UCSD-AML1 (cell line): Measurements from ENCODE around the gene GLCE.
A peak's percentile ranks its signal among the peaks of the same experiment; 100 is the strongest.

Source experiments
- DNase-seq: peaks from one replicate; lab custom pipeline; 2025; ENCODE audit not compliant: unreplicated experiment; lab: John Stamatoyannopoulos, UW

GLCE gene

GRCh38 chr15:69160141-69160993 is at the start of gene GLCE:
Gene GLCE, plus strand, starts transcription at chr15:69160635. Its CDS starts 95,172 bp downstream, at chr15:69255807.
- peak; percentile 96 for DNase-seq

- no peak for DNase-seq
Observed at GRCh38 chr15:69114331-69114928, 46.0 kb upstream of the GLCE start.

- no peak for DNase-seq
Observed at GRCh38 chr15:69115031-69115430, 45.4 kb upstream of the GLCE start.

- no peak for DNase-seq
Observed at GRCh38 chr15:69116391-69116790, 44.0 kb upstream of the GLCE start.

GRCh38 chr15:69117431-69117871 is 43.0 kb upstream of the GLCE start:
- no peak for DNase-seq

- DNase-seq, result no peak
Observed at GRCh38 chr15:69118089-69118488, 42.3 kb upstream of the GLCE start.

- no peak for DNase-seq
Observed at GRCh38 chr15:69119001-69119400, 41.4 kb upstream of the GLCE start.

- DNase-seq, result no peak
Observed at GRCh38 chr15:69119683-69120395, 40.6 kb upstream of the GLCE start.

GRCh38 chr15:69120732-69121131 is 39.7 kb upstream of the GLCE start:
- no peak for DNase-seq

- no peak for DNase-seq
Observed at GRCh38 chr15:69121198-69121828, 39.1 kb upstream of the GLCE start.

GRCh38 chr15:69125236-69125635 is 35.2 kb upstream of the GLCE start:
- DNase-seq, result no peak

- no peak for DNase-seq
Observed at GRCh38 chr15:69126054-69126469, 34.4 kb upstream of the GLCE start.

GRCh38 chr15:69127306-69127705 is 33.1 kb upstream of the GLCE start:
- no peak for DNase-seq

- DNase-seq, result no peak
Observed at GRCh38 chr15:69128667-69129311, 31.6 kb upstream of the GLCE start.

- DNase-seq, result no peak
Observed at GRCh38 chr15:69131362-69132220, 28.8 kb upstream of the GLCE start.

GRCh38 chr15:69132430-69132829 is 28.0 kb upstream of the GLCE start:
- DNase-seq, result no peak

- no peak for DNase-seq
Observed at GRCh38 chr15:69132977-69133861, 27.2 kb upstream of the GLCE start.

GRCh38 chr15:69133862-69134519 is 26.4 kb upstream of the GLCE start:
- no peak for DNase-seq
